ENCODE results near the gene DBP. TPM values are rescaled to one million over a fixed set of nuclear protein-coding genes. Genes with fewer than 3 reads are reported as not detected.
A peak's percentile ranks its signal among the peaks of the same experiment; 100 is the strongest.

The DBP gene
- total and polyA plus RNA-seq, 2 experiments from 2014 or later, result 5.7 to 6.3 TPM

- H3K36me3 ChIP-seq (ENCODE audit: insufficient read depth), result no peaks in the 10 kb centered on the region
- Mint-ChIP-seq H3K36me3 (ENCODE audit: low read depth) (no peaks in the 10 kb centered on the region; the same call in 2 of the 3 replicates), H3K27ac (no peak overlapping the region), H3K27me3 (ENCODE audit: insufficient read depth, low read depth, poor library complexity) (peaks cover 9% of the 10 kb centered on the region), H3K4me3 (no peak overlapping the region), H3K9me3 (no peaks in the 10 kb centered on the region), H3K4me1 (peaks cover 6% of the 10 kb centered on the region; the same call in 2 of the 3 replicates)
- no peaks in the 10 kb centered on the region for H3K79me2 ChIP-seq (replicated peaks; ENCODE audit: insufficient read depth)
- no peaks in the 10 kb centered on the region for H3K9me2 ChIP-seq (ENCODE audit: insufficient read depth)
- DNase-seq (ENCODE audit: low spot score), result no peak
- no peaks in the 10 kb centered on the region for H3F3A ChIP-seq (replicated peaks; ENCODE audit: low read depth)
- no peak for TF ChIP-seq POLR2AphosphoS5 (IDR thresholded peaks at IDR 0.05; ENCODE audit: low read depth)
- no peak for TF ChIP-seq EZH2 (IDR thresholded peaks at IDR 0.05; ENCODE audit: low read depth, unreplicated experiment)
- TF ChIP-seq ETS1 (IDR thresholded peaks at IDR 0.05), result no peak
- TF ChIP-seq NANOG (IDR thresholded peaks at IDR 0.05; ENCODE audit: borderline replicate concordance), result no peak
- no peak for TF ChIP-seq REST (IDR thresholded peaks at IDR 0.05; ENCODE audit: unreplicated experiment)
- no peak overlapping the region for H3K27ac ChIP-seq (ENCODE audit: low read depth)
- H2AFZ ChIP-seq, result no peak overlapping the region
- H3K4me3 ChIP-seq, result no peak overlapping the region
- H4K20me1 ChIP-seq (replicated peaks; ENCODE audit: insufficient read depth), result no peaks in the 10 kb centered on the region
- H3K4me1 ChIP-seq (ENCODE audit: insufficient read depth), result no peaks in the 10 kb centered on the region
- no peaks in the 10 kb centered on the region for H3K27me3 ChIP-seq (ENCODE audit: insufficient read depth)
- no peak for ATAC-seq
- no peak overlapping the region for H3K4me2 ChIP-seq
These were observed 36.3 kb downstream of the DBP start for GRCh38 chr19:48600679-48601417.

- H3K36me3 ChIP-seq (ENCODE audit: insufficient read depth), result no peaks in the 10 kb centered on the region
- no peak for TF ChIP-seq CREB1 (CRISPR knock-in tag; IDR thresholded peaks at IDR 0.05; ENCODE audit: low read depth)
- TF ChIP-seq ZNF114 (CRISPR knock-in tag; IDR thresholded peaks at IDR 0.05), result no peak
- TF ChIP-seq EZH2phosphoT487 (IDR thresholded peaks at IDR 0.05; ENCODE audit: unreplicated experiment), result no peak
- no peak for TF ChIP-seq NANOG (IDR thresholded peaks at IDR 0.05; ENCODE audit: borderline replicate concordance)
- no peak for TF ChIP-seq POLR2AphosphoS5 (IDR thresholded peaks at IDR 0.05; ENCODE audit: low read depth)
- TF ChIP-seq JUNB (IDR thresholded peaks at IDR 0.05; ENCODE audit: unreplicated experiment), result no peak
- no peak for TF ChIP-seq EZH2 (IDR thresholded peaks at IDR 0.05; ENCODE audit: low read depth, unreplicated experiment)
- no peak overlapping the region for H3K27ac ChIP-seq (ENCODE audit: low read depth)
- Mint-ChIP-seq H3K27ac (no peak overlapping the region), H3K27me3 (ENCODE audit: insufficient read depth, low read depth, poor library complexity) (peaks cover 9% of the 10 kb centered on the region), H3K9me3 (no peaks in the 10 kb centered on the region), H3K4me1 (peaks cover 6% of the 10 kb centered on the region; the same call in 2 of the 3 replicates), H3K36me3 (ENCODE audit: low read depth) (no peaks in the 10 kb centered on the region; the same call in 2 of the 3 replicates), H3K4me3 (no peak overlapping the region)
- no peak overlapping the region for H3K4me3 ChIP-seq
- no peaks in the 10 kb centered on the region for H3K4me1 ChIP-seq (ENCODE audit: insufficient read depth)
- no peaks in the 10 kb centered on the region for H3F3A ChIP-seq (replicated peaks; ENCODE audit: low read depth)
- H3K27me3 ChIP-seq (ENCODE audit: insufficient read depth), result no peaks in the 10 kb centered on the region
- no peak overlapping the region for H3K4me2 ChIP-seq
- H3K9me2 ChIP-seq (ENCODE audit: insufficient read depth), result no peaks in the 10 kb centered on the region
- ATAC-seq (peak; percentile 34), DNase-seq (ENCODE audit: low spot score) (no peak)
- no peak overlapping the region for H2AFZ ChIP-seq
- H4K20me1 ChIP-seq (replicated peaks; ENCODE audit: insufficient read depth), result no peaks in the 10 kb centered on the region
- no peaks in the 10 kb centered on the region for H3K79me2 ChIP-seq (replicated peaks; ENCODE audit: insufficient read depth)
These were observed 38.0 kb downstream of the DBP start for GRCh38 chr19:48598996-48599700.

Data from GM23338 (cell line).